HepG2 (cell line): Measurements from ENCODE around the gene NEDD8. TPM values are rescaled to one million over a fixed set of nuclear protein-coding genes. Genes with fewer than 3 reads are reported as not detected.
A peak's percentile ranks its signal among the peaks of the same experiment; 100 is the strongest.

ENCODE experiments used
- DZIP1 ChIP-seq: sonication (generic); formaldehyde crosslinking; IDR thresholded peaks from 2 replicates; pipeline ENCODE4 v1.5.0; 2020; ENCODE audit warnings: mild to moderate bottlenecking, missing genetic modification reagents
- FOXA1 ChIP-seq, 2 experiments: fragments of 450-650 bp in 1 of 2; sonication (generic) in 1 of 2; formaldehyde crosslinking in 1 of 2; IDR thresholded peaks; 2 replicates each; pipeline versions ENCODE4 v1.4.0 to v1.6.1; 2016 to 2020; ENCODE audit warnings: missing genetic modification reagents in 1 of 2
- FOXA3 ChIP-seq: IDR thresholded peaks from 2 replicates; pipeline ENCODE4 v1.6.1; 2016; ENCODE audit warnings: missing genetic modification reagents, missing compliant biosample characterization
- FOXO1 ChIP-seq: sonication (generic); formaldehyde crosslinking; IDR thresholded peaks from 2 replicates; pipeline ENCODE4 v1.4.0; 2020; ENCODE audit warnings: missing genetic modification reagents
- GPN1 ChIP-seq: sonication (generic); formaldehyde crosslinking; IDR thresholded peaks from 2 replicates; pipeline ENCODE4 v1.5.1; 2020; ENCODE audit warnings: missing genetic modification reagents, borderline replicate concordance
- MAFF ChIP-seq: IDR thresholded peaks from 2 replicates; pipeline ENCODE4 v1.6.1; 2011; ENCODE audit warnings: low read depth, low read length, improper control_type of control experiment
- MYC ChIP-seq: sonication (generic); formaldehyde crosslinking; IDR thresholded peaks from 2 replicates; pipeline ENCODE4 v1.9.0; 2021; ENCODE audit warnings: missing genetic modification reagents, borderline replicate concordance
- MYNN ChIP-seq: sonication (generic); formaldehyde crosslinking; IDR thresholded peaks from 2 replicates; pipeline ENCODE4 v1.4.0; 2020; ENCODE audit warnings: mild to moderate bottlenecking, low read depth, missing genetic modification reagents
- NONO ChIP-seq, 2 experiments: fragments of 450-650 bp in 1 of 2; sonication (generic) in 1 of 2; formaldehyde crosslinking in 1 of 2; IDR thresholded peaks in 1 of 2; conservative IDR thresholded peaks in 1 of 2; 2 replicates each; pipeline versions ENCODE4 v1.6.1 to v1.8.0; 2017 to 2022; ENCODE audit warnings: mild to moderate bottlenecking in 1 of 2, missing genetic modification reagents in 1 of 2, moderate library complexity in 1 of 2
- PAF1 ChIP-seq: IDR thresholded peaks from 2 replicates; pipeline ENCODE4 v1.6.1; 2016; ENCODE audit warnings: missing genetic modification reagents, missing compliant biosample characterization
- PREB ChIP-seq: sonication (generic); formaldehyde crosslinking; IDR thresholded peaks from 2 replicates; pipeline ENCODE4 v1.4.0; 2020; ENCODE audit warnings: missing genetic modification reagents
- RFXAP ChIP-seq: sonication (generic); formaldehyde crosslinking; IDR thresholded peaks from 2 replicates; pipeline ENCODE4 v1.4.0; 2020; ENCODE audit warnings: missing genetic modification reagents, borderline replicate concordance
- RORA ChIP-seq: sonication (generic); formaldehyde crosslinking; IDR thresholded peaks from 2 replicates; pipeline ENCODE4 v1.5.0; 2020; ENCODE audit warnings: mild to moderate bottlenecking, missing genetic modification reagents, moderate library complexity
- SKIL ChIP-seq: sonication (generic); formaldehyde crosslinking; IDR thresholded peaks from 2 replicates; pipeline ENCODE4 v1.8.0; 2022; ENCODE audit warnings: missing genetic modification reagents, mild to moderate bottlenecking, moderate library complexity, borderline replicate concordance
- TCF12 ChIP-seq, 2 experiments: fragments of 450-650 bp in 1 of 2; sonication (generic) in 1 of 2; formaldehyde crosslinking in 1 of 2; IDR thresholded peaks; 2 replicates each; pipeline versions ENCODE4 v1.6.1 to v1.8.0; 2017 to 2022; ENCODE audit warnings: antibody characterized with exemption in 1 of 2, mild to moderate bottlenecking in 1 of 2, missing genetic modification reagents in 1 of 2, moderate library complexity in 1 of 2
- WIZ ChIP-seq: sonication (generic); formaldehyde crosslinking; IDR thresholded peaks from 2 replicates; pipeline ENCODE4 v1.5.1; 2020; ENCODE audit warnings: mild to moderate bottlenecking, missing genetic modification reagents
- ZFP36 ChIP-seq: fragments of 150-350 bp; IDR thresholded peaks from 2 replicates; pipeline ENCODE4 v1.6.1; 2018; ENCODE audit warnings: borderline replicate concordance, low read length, low read depth; ENCODE audit not compliant: partially characterized antibody
- ZNF274 ChIP-seq: sonication (generic); formaldehyde crosslinking; IDR thresholded peaks from 2 replicates; pipeline ENCODE4 v1.5.1; 2020; ENCODE audit warnings: mild to moderate bottlenecking, missing genetic modification reagents
- ZNF331 ChIP-seq: sonication (generic); formaldehyde crosslinking; IDR thresholded peaks from 2 replicates; pipeline ENCODE4 v1.4.0; 2020; ENCODE audit warnings: missing genetic modification reagents
- ZNF354B ChIP-seq: sonication (generic); formaldehyde crosslinking; IDR thresholded peaks from 2 replicates; pipeline ENCODE4 v1.8.0; 2022; ENCODE audit warnings: mild to moderate bottlenecking, missing genetic modification reagents
- ZNF607 ChIP-seq: sonication (generic); formaldehyde crosslinking; IDR thresholded peaks from 2 replicates; pipeline ENCODE4 v1.5.1; 2020; ENCODE audit warnings: missing genetic modification reagents, mild to moderate bottlenecking, borderline replicate concordance
- ZNF883 ChIP-seq: sonication (generic); formaldehyde crosslinking; IDR thresholded peaks from 2 replicates; pipeline ENCODE4 v1.5.1; 2020; ENCODE audit warnings: mild to moderate bottlenecking, missing genetic modification reagents; ENCODE audit errors: not compliant biosample characterization
- polyA plus RNA-seq, 8 experiments: library from polyadenylated mRNA; depleted of rRNA in 3 of 8; stranded (reverse) in 7 of 8; unstranded in 1 of 8; fragments of >200 nt; fragmentation: Illumina TruSeq in 4 of 8; extraction: Trizol in 4 of 8; gene quantifications; 2 replicates each; pipeline versions ENCODE4 v1.2.1 to v1.2.3, GENCODE V29; 2011 to 2016; ENCODE audit warnings: low read depth in 4 of 8, missing spikeins in 1 of 8, mixed read lengths in 1 of 8; ENCODE audit not compliant: insufficient read depth in 1 of 8
- total RNA-seq, 5 experiments: library from RNA; depleted of rRNA; stranded (reverse); fragments of >200 nt; fragmentation: Illumina TruSeq; extraction: Trizol; gene quantifications; 2 replicates each; pipeline ENCODE4 v1.2.3, GENCODE V29; 2016; ENCODE audit warnings: low read depth in 1 of 5

Gene NEDD8
- total and polyA plus RNA-seq, 2 of the 13 experiments (the other 11 are each of a cell fraction or from before 2014, with no cell fraction given): 535 to 713 TPM

- no peak for TF ChIP-seq SKIL (CRISPR knock-in tag)
- peak; percentile 95 for TF ChIP-seq FOXO1 (CRISPR knock-in tag)
- TF ChIP-seq FOXA1 (IDR thresholded peaks at IDR 0.05): no peak
- TF ChIP-seq FOXA1 (CRISPR knock-in tag; IDR thresholded peaks at IDR 0.05): peak; percentile 76
- peak; percentile 97 for TF ChIP-seq ZNF883
- peak; percentile 91 for TF ChIP-seq ZNF607 (CRISPR knock-in tag)
- peak; percentile 98 for TF ChIP-seq ZNF274
- no peak for TF ChIP-seq RORA (CRISPR knock-in tag)
- TF ChIP-seq ZFP36: peak; percentile 9
- no peak for TF ChIP-seq NONO (IDR thresholded peaks at IDR 0.05)
- no peak for TF ChIP-seq NONO (CRISPR knock-in tag; conservative IDR thresholded peaks at IDR 0.05)
- TF ChIP-seq GPN1: no peak; the same call in 1 of the 2 replicates
- no peak; the same call in 1 of the 2 replicates for TF ChIP-seq PREB (CRISPR knock-in tag)
- peak; percentile 100 for TF ChIP-seq MYC (CRISPR knock-in tag)
- TF ChIP-seq ZNF331 (CRISPR knock-in tag): peak; percentile 99
- peak; percentile 96 for TF ChIP-seq WIZ
- peak; percentile 98; the same call in 1 of the 2 replicates for TF ChIP-seq DZIP1 (CRISPR knock-in tag)
- peak; percentile 95 for TF ChIP-seq MYNN (CRISPR knock-in tag)
- TF ChIP-seq PAF1 (CRISPR knock-in tag): peak; percentile 57; the same call in 1 of the 2 replicates
- TF ChIP-seq RFXAP (CRISPR knock-in tag): peak; percentile 97
- no peak for TF ChIP-seq MAFF
- peak; percentile 98 for TF ChIP-seq ZNF354B
- peak; percentile 94 for TF ChIP-seq FOXA3 (CRISPR knock-in tag)
- no peak for TF ChIP-seq TCF12 (IDR thresholded peaks at IDR 0.05)
- peak; percentile 99 for TF ChIP-seq TCF12 (CRISPR knock-in tag; IDR thresholded peaks at IDR 0.05)
Observed at GRCh38 chr14:24188251-24189058, 43.7 kb downstream of the NEDD8 start, which contains the start of gene IPO4 (continued).
